ENCODE measurements around the gene MLPH. TPM values are rescaled to one million over a fixed set of nuclear protein-coding genes. Genes with fewer than 3 reads are reported as not detected.

MLPH gene
- total and polyA plus RNA-seq, 9 of the 15 experiments (the other 6 are each of a cell fraction or from before 2014, with no cell fraction given) = 0.22 TPM; not detected in 8

- WGBS (ENCODE audit: insufficient coverage, low coverage, missing lambda C conversion rate) = 3% methylated on average over 15 of the region's 17 CpGs
These were observed 24.9 kb downstream of the MLPH start for GRCh38 chr2:237511885-237512405.

GRCh38 chr2:237512774-237513466, 25.9 kb downstream of the MLPH start:
- intact Hi-C loops (cut with micrococcal nuclease) = loop anchor here (1.0 to 2.0 kb wide), 2 partner anchors 59 to 358 kb away; no protein-coding TSS in a partner anchor
- TF ChIP-seq POLR3A (IDR thresholded peaks at IDR 0.05; ENCODE audit: borderline replicate concordance, extremely low read depth, insufficient read depth, insufficient read length) (no peak), ZBTB1 (CRISPR knock-in tag; IDR thresholded peaks at IDR 0.05; ENCODE audit: borderline replicate concordance, low read depth) (no peak), PRMT5 (CRISPR knock-in tag; IDR thresholded peaks at IDR 0.05) (no peak), MAFG (tag; conservative IDR thresholded peaks at IDR 0.05) (no peak), TSHZ1 (CRISPR knock-in tag; IDR thresholded peaks at IDR 0.05) (no peak), LCOR (CRISPR knock-in tag; IDR thresholded peaks at IDR 0.05) (no peak)

More at GRCh38 chr2:237511885-237512405, 24.9 kb downstream of the MLPH start:
- Histone ChIP-seq H3K4me3 (no peak overlapping the region), H3K4me1 (replicated peaks in 1 of 2; ENCODE audit: control insufficient read depth in 2 of 2, insufficient read depth in 2 of 2, low read length in 2 of 2) (no peaks in the 10 kb centered on the region), H3K9me3 (replicated peaks; ENCODE audit: control insufficient read depth, insufficient read depth, low read depth, low read length) (no peaks in the 10 kb centered on the region), H3K9me1 (ENCODE audit: control insufficient read depth, insufficient read depth, low read length) (no peaks in the 10 kb centered on the region), H3K36me3 (ENCODE audit: control insufficient read depth, insufficient read depth, low read length) (no peaks in the 10 kb centered on the region), H3K4me2 (ENCODE audit: insufficient read depth, low read length) (no peak overlapping the region), H3K27me3 (ENCODE audit: control insufficient read depth in 2 of 2, insufficient read depth in 2 of 2, low read length in 2 of 2) (peaks cover 3 to 31% of the 10 kb centered on the region in 2 experiments; a peak in 3 of 5 replicates), H3K9ac (ENCODE audit: insufficient read depth in 1 of 2, low read depth in 2 of 2, low read length in 2 of 2) (no peak overlapping the region), H4K20me1 (replicated peaks; ENCODE audit: control insufficient read depth, insufficient read depth, low read length) (no peaks in the 10 kb centered on the region), H3K27ac (ENCODE audit: extremely low read depth, low read depth, low read length) (no peak overlapping the region), H3K79me2 (ENCODE audit: control insufficient read depth, insufficient read depth, low read length) (no peaks in the 10 kb centered on the region), H2AFZ (ENCODE audit: low read depth, low read length) (no peak overlapping the region)
- intact Hi-C loops (cut with micrococcal nuclease) (loop anchor here (1.0 to 2.0 kb wide), 2 partner anchors 60 to 357 kb away; no protein-coding TSS in a partner anchor), in situ Hi-C loops (cut with MboI) (loop anchor here (5.0 kb wide), 1 partner anchor 60 kb away; no protein-coding TSS in a partner anchor)
- TF ChIP-seq SAP30 (IDR thresholded peaks at IDR 0.05; ENCODE audit: borderline replicate concordance, insufficient read depth, low read depth, low read length, poor library complexity, severe bottlenecking) (no peak), PML (IDR thresholded peaks at IDR 0.05; ENCODE audit: low read length) (no peak), MYBL2 (IDR thresholded peaks at IDR 0.05; ENCODE audit: low read depth) (no peak), MYBL2 (CRISPR knock-in tag; IDR thresholded peaks at IDR 0.05; ENCODE audit: borderline replicate concordance) (no peak), MAFG (tag; conservative IDR thresholded peaks at IDR 0.05) (no peak)
- POLR2A ChIA-PET = no interaction called here
- no peak for ATAC-seq
- DNase-seq (ENCODE audit: extremely low read depth in 1 of 4, low spot score in 3 of 4) = no peak
- no TSS peak for BruUV-seq (replicated peaks)
- CTCF ChIA-PET (ENCODE audit: low intra/inter-chr PET ratio) = interaction anchor here (1.6 to 3.4 kb wide), 2 partner anchors 60 to 233 kb away, joined by 7 to 51 read pairs; no protein-coding TSS in a partner anchor
- FAIRE-seq = no peak

More at GRCh38 chr2:237512774-237513466, 25.9 kb downstream of the MLPH start:
- H3K79me2 ChIP-seq (ENCODE audit: control insufficient read depth, insufficient read depth, low read length) = no peaks in the 10 kb centered on the region
- ChIA-PET POLR2A (interaction anchor here (0.7 to 1.1 kb wide), 3 partner anchors 63 to 181 kb away, joined by 3 to 4 read pairs (median 4); no protein-coding TSS in a partner anchor), CTCF (ENCODE audit: low intra/inter-chr PET ratio) (interaction anchor here (0.8 to 3.4 kb wide), 4 partner anchors 59 to 751 kb away, joined by 3 to 51 read pairs (median 6); no protein-coding TSS in a partner anchor)
- no peak overlapping the region for H3K27ac ChIP-seq (ENCODE audit: extremely low read depth, low read depth, low read length)
- H3K4me3 ChIP-seq = no peak overlapping the region
- 3% methylated on average over 9 of the region's 14 CpGs for WGBS (ENCODE audit: insufficient coverage, low coverage, missing lambda C conversion rate)
- H3K9me3 ChIP-seq (replicated peaks; ENCODE audit: control insufficient read depth, insufficient read depth, low read depth, low read length) = no peaks in the 10 kb centered on the region
- in situ Hi-C loops (cut with MboI) = loop anchor here (5.0 kb wide), 1 partner anchor 59 kb away; no protein-coding TSS in a partner anchor
- no TSS peak for BruUV-seq (replicated peaks)
- H3K9ac ChIP-seq (ENCODE audit: insufficient read depth in 1 of 2, low read depth in 2 of 2, low read length in 2 of 2) = no peak overlapping the region
- no peak overlapping the region for H2AFZ ChIP-seq (ENCODE audit: low read depth, low read length)
- peak; percentile 97 for ATAC-seq
- no peak overlapping the region for H3K4me2 ChIP-seq (ENCODE audit: insufficient read depth, low read length)
- no peaks in the 10 kb centered on the region for H4K20me1 ChIP-seq (replicated peaks; ENCODE audit: control insufficient read depth, insufficient read depth, low read length)
- peaks cover 3 to 31% of the 10 kb centered on the region in 2 experiments; a peak in 3 of 5 replicates for H3K27me3 ChIP-seq (ENCODE audit: control insufficient read depth in 2 of 2, insufficient read depth in 2 of 2, low read length in 2 of 2)
- no peaks in the 10 kb centered on the region for H3K36me3 ChIP-seq (ENCODE audit: control insufficient read depth, insufficient read depth, low read length)
- no peaks in the 10 kb centered on the region for H3K4me1 ChIP-seq (replicated peaks in 1 of 2; ENCODE audit: control insufficient read depth in 2 of 2, insufficient read depth in 2 of 2, low read length in 2 of 2)
- peak; percentile 91 for FAIRE-seq
- peak; percentile 78 to 85 (median 82) for DNase-seq (ENCODE audit: extremely low read depth in 1 of 4, low spot score in 3 of 4)
- H3K9me1 ChIP-seq (ENCODE audit: control insufficient read depth, insufficient read depth, low read length) = no peaks in the 10 kb centered on the region

All from K562 (cell line).